K562 (cell line): ENCODE data around the gene SHC1. TPM values are rescaled to one million over a fixed set of nuclear protein-coding genes. Genes with fewer than 3 reads are reported as not detected.

Source experiments
- ATAC-seq: fragments of 200-7000 bp; cut with Tn5 transposase; 3 replicates; pipeline ENCODE4 v1.9.1; 2020; ENCODE audit warnings: moderate library complexity
- BruUV-seq: library from RNA; stranded (reverse); fragments of 400-500 nt; replicated peaks from 2 replicates; lab custom pipeline; 2021; lab: Mats Ljungman, UMichigan
- CTCF ChIA-PET: fragments of 300-600 bp; formaldehyde crosslinking; extraction: SDS; loops from one replicate; lab custom pipeline; 2021; ENCODE audit warnings: low intra/inter-chr PET ratio; lab: Yijun Ruan, JAX
- POLR2A ChIA-PET: fragments of 300-600, 350-650 bp; sonication (Branson Sonifier 250); formaldehyde crosslinking; extraction: SDS; loops from one replicate; lab custom pipeline; 2021; ENCODE audit warnings: antibody characterized with exemption, inconsistent platforms; lab: Yijun Ruan, JAX
- DNase-seq, 4 experiments: peaks; one replicate each; pipeline versions ENCODE4 v3.0.0 to v3.0.0-alpha.2; 2011 to 2018; ENCODE audit warnings: low spot score in 3 of 4, mixed read lengths in 3 of 4; ENCODE audit errors: extremely low read depth in 1 of 4
- FAIRE-seq: peaks from 2 replicates; lab custom pipeline; 2011; peaks lifted over from hg19 to GRCh38; lab: Jason Lieb, UNC
- H2AFZ ChIP-seq: 2 replicates; pipeline ENCODE4 v1.6.0; 2011; ENCODE audit warnings: low read depth, low read length, control low read depth, inconsistent platforms
- H3K27ac ChIP-seq: fragments of 200-600 bp; 3 replicates; pipeline ENCODE4 v1.8.0; 2011; ENCODE audit warnings: low read depth, mild to moderate bottlenecking, control low read depth, inconsistent platforms, low read length, moderate library complexity, mixed read lengths; ENCODE audit errors: extremely low read depth
- H3K27me3 ChIP-seq, 2 experiments: fragments of 300-600 bp in 1 of 2; 2 replicates in 1 of 2; 3 replicates in 1 of 2; pipeline versions ENCODE4 v1.6.0 to v1.8.0; 2011; ENCODE audit warnings: inconsistent platforms in 2 of 2, low read length in 2 of 2, mild to moderate bottlenecking in 1 of 2, mixed read lengths in 1 of 2, moderate library complexity in 1 of 2; ENCODE audit not compliant: control insufficient read depth in 2 of 2, insufficient read depth in 2 of 2
- H3K36me3 ChIP-seq: fragments of 300-600 bp; 3 replicates; pipeline ENCODE4 v1.8.0; 2011; ENCODE audit warnings: mild to moderate bottlenecking, low read length, inconsistent platforms; ENCODE audit not compliant: control insufficient read depth, insufficient read depth
- H3K4me1 ChIP-seq, 2 experiments: fragments of 200-600 bp in 1 of 2; replicated peaks in 1 of 2; 2 replicates in 1 of 2; 3 replicates in 1 of 2; pipeline versions ENCODE4 v1.5.1 to v1.8.0; 2011; ENCODE audit warnings: inconsistent platforms in 2 of 2, low read length in 2 of 2, mild to moderate bottlenecking in 1 of 2, mixed read lengths in 1 of 2, moderate library complexity in 1 of 2; ENCODE audit not compliant: control insufficient read depth in 2 of 2, insufficient read depth in 2 of 2
- H3K4me2 ChIP-seq: 2 replicates; pipeline ENCODE4 v1.6.1; 2011; ENCODE audit warnings: low read length, control low read depth, inconsistent platforms, mixed read lengths; ENCODE audit not compliant: insufficient read depth
- H3K4me3 ChIP-seq: fragments of 200-600 bp; sonication (generic), shearing (Covaris generic); 2 replicates; pipeline ENCODE4 v1.5.1; 2016; ENCODE audit warnings: control low read depth, inconsistent platforms
- H3K79me2 ChIP-seq: fragments of 200-600 bp; 3 replicates; pipeline ENCODE4 v1.8.0; 2011; ENCODE audit warnings: low read length, inconsistent platforms; ENCODE audit not compliant: control insufficient read depth, insufficient read depth
- H3K9ac ChIP-seq, 2 experiments: 2 replicates each; pipeline versions ENCODE4 v1.6.0 to v1.6.1; 2011; ENCODE audit warnings: low read depth in 2 of 2, low read length in 2 of 2, control low read depth in 1 of 2, inconsistent platforms in 1 of 2, mild to moderate bottlenecking in 1 of 2, mixed read lengths in 1 of 2; ENCODE audit not compliant: insufficient read depth in 1 of 2
- H3K9me1 ChIP-seq: one replicate; pipeline ENCODE4 v1.6.0; 2011; ENCODE audit warnings: inconsistent platforms, mild to moderate bottlenecking, low read length, moderate library complexity; ENCODE audit not compliant: control insufficient read depth, insufficient read depth
- H3K9me3 ChIP-seq: replicated peaks from 2 replicates; pipeline ENCODE4 v1.5.1; 2011; ENCODE audit warnings: low read depth, low read length, inconsistent platforms; ENCODE audit not compliant: control insufficient read depth, insufficient read depth
- H4K20me1 ChIP-seq: replicated peaks from 2 replicates; pipeline ENCODE4 v1.6.1; 2011; ENCODE audit warnings: low read length, inconsistent platforms, mixed read lengths; ENCODE audit not compliant: control insufficient read depth, insufficient read depth
- BRCA1 ChIP-seq, 2 experiments: fragments of 450-650 bp in 1 of 2; sonication (generic) in 1 of 2; formaldehyde crosslinking in 1 of 2; IDR thresholded peaks; 2 replicates each; pipeline versions ENCODE4 v1.5.0 to v1.6.1; 2017 to 2020; ENCODE audit warnings: mild to moderate bottlenecking in 1 of 2, missing genetic modification reagents in 1 of 2
- CHD1 ChIP-seq: fragments of 200-600 bp; sonication (generic); IDR thresholded peaks from one replicate; pipeline ENCODE4 v1.6.1; 2012; ENCODE audit warnings: mild to moderate bottlenecking, moderate library complexity, low read length, inconsistent platforms
- DIDO1 ChIP-seq: fragments of 450-650 bp; IDR thresholded peaks from 2 replicates; pipeline ENCODE4 v1.6.1; 2016; ENCODE audit warnings: low read depth, missing biosample characterization, missing genetic modification characterization
- E2F4 ChIP-seq: sonication (generic); formaldehyde crosslinking; IDR thresholded peaks from 2 replicates; pipeline ENCODE4 v1.8.0; 2022; ENCODE audit warnings: mild to moderate bottlenecking, low read depth, missing genetic modification reagents
- EHMT2 ChIP-seq: fragments of 450-650 bp; IDR thresholded peaks from 2 replicates; pipeline ENCODE4 v1.6.1; 2018; ENCODE audit warnings: antibody characterized with exemption
- FUS ChIP-seq: fragments of 200-400 bp; formaldehyde crosslinking; optimal IDR thresholded peaks from 2 replicates; pipeline ENCODE3; 2017; ENCODE audit warnings: low read depth, low read length
- GMEB1 ChIP-seq: fragments of 250-450 bp; sonication (Bioruptor Pico); IDR thresholded peaks from 2 replicates; pipeline ENCODE4 v1.4.0; 2020; ENCODE audit warnings: mild to moderate bottlenecking
- GTF2B ChIP-seq: IDR thresholded peaks from 2 replicates; pipeline ENCODE4 v1.6.1; 2011; ENCODE audit not compliant: insufficient read length; ENCODE audit errors: extremely low read depth
- PHF8 ChIP-seq: fragments of 200-600 bp; sonication (generic); IDR thresholded peaks from 2 replicates; pipeline ENCODE4 v1.6.1; 2012; ENCODE audit warnings: mixed run types, mild to moderate bottlenecking, inconsistent platforms, low read length, moderate library complexity, borderline replicate concordance
- SMARCB1 ChIP-seq: IDR thresholded peaks from 2 replicates; pipeline ENCODE4 v1.6.1; 2011; ENCODE audit warnings: improper control_type of control experiment, low read depth; ENCODE audit not compliant: insufficient read length
- ZC3H11A ChIP-seq: IDR thresholded peaks from 2 replicates; pipeline ENCODE4 v1.6.1; 2012; ENCODE audit warnings: low read depth, low read length, improper control_type of control experiment
- ZKSCAN3 ChIP-seq: fragments of 250-450 bp; sonication (Bioruptor Pico); IDR thresholded peaks from 2 replicates; pipeline ENCODE4 v1.4.0; 2020
- ZNF699 ChIP-seq: fragments of 250-450 bp; sonication (Bioruptor Pico); IDR thresholded peaks from 2 replicates; pipeline ENCODE4 v1.8.0; 2021; ENCODE audit warnings: mild to moderate bottlenecking, moderate library complexity; ENCODE audit not compliant: insufficient replicate concordance
- ZNF77 ChIP-seq: fragments of 250-450 bp; sonication (Bioruptor Pico); IDR thresholded peaks from 2 replicates; pipeline ENCODE4 v1.5.0; 2020
- WGBS: fragments of 100-300 bp; shearing (Covaris generic); methylation state at CpG from one replicate; pipeline ENCODE4 v1.1.6; 2016; ENCODE audit warnings: low coverage, mixed read lengths; ENCODE audit not compliant: insufficient coverage; ENCODE audit errors: missing lambda C conversion rate; 5-methylcytosine and 5-hydroxymethylcytosine counted together
- in situ Hi-C: fragments of 300-500 bp; cut with MboI; formaldehyde crosslinking; loops from 4 replicates; pipeline ENCODE4 v1.15.0; 2018; ENCODE audit warnings: inconsistent platforms, mixed read lengths
- intact Hi-C: fragments of 100-400 bp; cut with micrococcal nuclease; formaldehyde crosslinking; loops from 2 replicates; pipeline ENCODE4 v1.14.2; 2022
- polyA plus RNA-seq, 8 experiments: library from polyadenylated mRNA; depleted of rRNA in 4 of 8; stranded (reverse) in 5 of 8; unstranded in 3 of 8; fragments of >200 nt; fragmentation: Nextera tagmentation in 2 of 8; fragmentation: Illumina TruSeq in 1 of 8; extraction: Ambion mirVana in 2 of 8; extraction: Trizol in 1 of 8; gene quantifications; 2 replicates each; pipeline versions ENCODE4 v1.2.1 to v1.2.3, GENCODE V29; 2011 to 2014; ENCODE audit warnings: inconsistent platforms in 1 of 8, missing spikeins in 1 of 8
- total RNA-seq, 7 experiments: library from RNA; depleted of rRNA in 6 of 7; stranded (reverse); fragments of >200 nt in 6 of 7; fragmentation: Illumina TruSeq in 2 of 7; extraction: Trizol in 2 of 7; gene quantifications; 2 replicates each; pipeline versions ENCODE4 v1.2.1 to v1.2.3, GENCODE V29; 2011 to 2021; ENCODE audit warnings: low replicate concordance in 1 of 7
- TF ChIP-seq, protein P1 (sequence below): sonication (generic); formaldehyde crosslinking; IDR thresholded peaks from 2 replicates; pipeline ENCODE4 v1.8.0; 2022; ENCODE audit warnings: mild to moderate bottlenecking, missing genetic modification reagents

The SHC1 gene
- total and polyA plus RNA-seq, 9 of the 15 experiments (the other 6 are each of a cell fraction or from before 2014, with no cell fraction given): 4.1 to 113 (median 51.9) TPM

DNA sequence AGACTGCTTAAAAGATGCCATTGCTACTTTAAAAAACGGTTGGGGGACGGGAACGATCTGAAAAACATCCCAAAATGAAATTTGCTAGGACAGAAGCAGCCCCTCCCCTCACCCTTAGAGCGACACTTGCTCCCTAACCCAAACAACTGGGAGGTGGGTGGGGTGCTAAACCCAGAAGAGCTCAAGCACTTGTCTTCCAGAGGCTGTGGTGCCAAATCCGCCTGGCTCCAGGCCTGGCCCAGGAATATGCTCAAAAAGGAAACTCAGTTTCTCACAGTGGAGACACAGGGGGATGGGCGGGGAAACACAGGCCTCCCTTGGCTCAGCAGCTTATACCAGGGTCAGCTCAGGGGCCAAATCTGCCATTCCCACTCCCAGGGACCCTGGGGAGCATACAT is 14.0 kb downstream of the SHC1 start:
- intact Hi-C loops: no loop called here
- H3K4me1 ChIP-seq: peaks cover 31 to 46% of the 10 kb centered on the region in 2 experiments
- TF ChIP-seq CHD1 (no peak), ZC3H11A (no peak), GTF2B (no peak), ZNF699 (CRISPR knock-in tag) (no peak), E2F4 (no peak), PHF8 (no peak), GMEB1 (CRISPR knock-in tag) (no peak), EHMT2 (no peak), DIDO1 (tag) (no peak), ZNF77 (CRISPR knock-in tag) (no peak), ZKSCAN3 (CRISPR knock-in tag) (no peak), SMARCB1 (no peak), FUS (no peak), BRCA1 (IDR thresholded peaks at IDR 0.05) (no peak), BRCA1 (CRISPR knock-in tag; IDR thresholded peaks at IDR 0.05) (no peak)
- TF ChIP-seq, protein P1, sequence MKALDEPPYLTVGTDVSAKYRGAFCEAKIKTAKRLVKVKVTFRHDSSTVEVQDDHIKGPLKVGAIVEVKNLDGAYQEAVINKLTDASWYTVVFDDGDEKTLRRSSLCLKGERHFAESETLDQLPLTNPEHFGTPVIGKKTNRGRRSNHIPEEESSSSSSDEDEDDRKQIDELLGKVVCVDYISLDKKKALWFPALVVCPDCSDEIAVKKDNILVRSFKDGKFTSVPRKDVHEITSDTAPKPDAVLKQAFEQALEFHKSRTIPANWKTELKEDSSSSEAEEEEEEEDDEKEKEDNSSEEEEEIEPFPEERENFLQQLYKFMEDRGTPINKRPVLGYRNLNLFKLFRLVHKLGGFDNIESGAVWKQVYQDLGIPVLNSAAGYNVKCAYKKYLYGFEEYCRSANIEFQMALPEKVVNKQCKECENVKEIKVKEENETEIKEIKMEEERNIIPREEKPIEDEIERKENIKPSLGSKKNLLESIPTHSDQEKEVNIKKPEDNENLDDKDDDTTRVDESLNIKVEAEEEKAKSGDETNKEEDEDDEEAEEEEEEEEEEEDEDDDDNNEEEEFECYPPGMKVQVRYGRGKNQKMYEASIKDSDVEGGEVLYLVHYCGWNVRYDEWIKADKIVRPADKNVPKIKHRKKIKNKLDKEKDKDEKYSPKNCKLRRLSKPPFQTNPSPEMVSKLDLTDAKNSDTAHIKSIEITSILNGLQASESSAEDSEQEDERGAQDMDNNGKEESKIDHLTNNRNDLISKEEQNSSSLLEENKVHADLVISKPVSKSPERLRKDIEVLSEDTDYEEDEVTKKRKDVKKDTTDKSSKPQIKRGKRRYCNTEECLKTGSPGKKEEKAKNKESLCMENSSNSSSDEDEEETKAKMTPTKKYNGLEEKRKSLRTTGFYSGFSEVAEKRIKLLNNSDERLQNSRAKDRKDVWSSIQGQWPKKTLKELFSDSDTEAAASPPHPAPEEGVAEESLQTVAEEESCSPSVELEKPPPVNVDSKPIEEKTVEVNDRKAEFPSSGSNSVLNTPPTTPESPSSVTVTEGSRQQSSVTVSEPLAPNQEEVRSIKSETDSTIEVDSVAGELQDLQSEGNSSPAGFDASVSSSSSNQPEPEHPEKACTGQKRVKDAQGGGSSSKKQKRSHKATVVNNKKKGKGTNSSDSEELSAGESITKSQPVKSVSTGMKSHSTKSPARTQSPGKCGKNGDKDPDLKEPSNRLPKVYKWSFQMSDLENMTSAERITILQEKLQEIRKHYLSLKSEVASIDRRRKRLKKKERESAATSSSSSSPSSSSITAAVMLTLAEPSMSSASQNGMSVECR (CRISPR knock-in tag): no peak

More for the DNA sequence above, 14.0 kb downstream of the SHC1 start:
- H2AFZ ChIP-seq: peak overlapping the region; percentile 91
- no peaks in the 10 kb centered on the region for H4K20me1 ChIP-seq
- H3K79me2 ChIP-seq: peaks cover 24% of the 10 kb centered on the region
- no peak; the same call in 2 of the 3 replicates for ATAC-seq
- no TSS peak for BruUV-seq
- WGBS: 20% methylated on average over 6 of the region's 6 CpGs
- DNase-seq: no peak
- in situ Hi-C loops: loop anchor here (5.0 kb wide), 1 partner anchor 106 kb away; the partner anchor contains the start of gene EFNA4
- peak overlapping the region; percentile 90 for H3K4me2 ChIP-seq
- peak overlapping the region; percentile 62 to 85; a peak in 3 of 4 replicates for H3K9ac ChIP-seq
- H3K9me3 ChIP-seq: no peaks in the 10 kb centered on the region
- no peaks in the 10 kb centered on the region for H3K27me3 ChIP-seq
- no peaks in the 10 kb centered on the region for H3K9me1 ChIP-seq
- POLR2A ChIA-PET: interaction anchor here (0.6 to 4.8 kb wide), 11 partner anchors 10 to 64 kb away, joined by 3 to 20 read pairs (median 4); partner anchors contain the start of genes CKS1B, FLAD1, LENEP and SHC1
- FAIRE-seq: no peak
- peak overlapping the region; percentile 50 for H3K4me3 ChIP-seq
- peak overlapping the region; percentile 63; the same call in 2 of the 3 replicates for H3K27ac ChIP-seq
- peaks cover 22% of the 10 kb centered on the region; the same call in 2 of the 3 replicates for H3K36me3 ChIP-seq
- CTCF ChIA-PET: interaction anchor here (1.0 to 2.4 kb wide), 3 partner anchors 39 to 61 kb away, joined by 3 to 11 read pairs (median 4); no protein-coding TSS in a partner anchor
